D721Med (cell line): ENCODE results near the gene NCAN.
"Not testable (repeated sequence)": the region's sequence is repeated elsewhere in the genome, so short reads cannot be mapped to it uniquely, and the experiment has no call there.

Experiments
- DNase-seq: peaks from one replicate; pipeline ENCODE4 v3.0.0; 2011; ENCODE audit warnings: low spot score; ENCODE audit not compliant: insufficient read length
- FAIRE-seq: peaks from 2 replicates; lab custom pipeline; 2011; peaks lifted over from hg19 to GRCh38; lab: Jason Lieb, UNC
- TF ChIP-seq, protein P1 (sequence below): IDR thresholded peaks from 2 replicates; pipeline ENCODE4 v1.5.1; 2012; ENCODE audit warnings: mild to moderate bottlenecking, control low read depth; ENCODE audit not compliant: insufficient read depth; ENCODE audit errors: missing control alignments

The NCAN gene

DNA sequence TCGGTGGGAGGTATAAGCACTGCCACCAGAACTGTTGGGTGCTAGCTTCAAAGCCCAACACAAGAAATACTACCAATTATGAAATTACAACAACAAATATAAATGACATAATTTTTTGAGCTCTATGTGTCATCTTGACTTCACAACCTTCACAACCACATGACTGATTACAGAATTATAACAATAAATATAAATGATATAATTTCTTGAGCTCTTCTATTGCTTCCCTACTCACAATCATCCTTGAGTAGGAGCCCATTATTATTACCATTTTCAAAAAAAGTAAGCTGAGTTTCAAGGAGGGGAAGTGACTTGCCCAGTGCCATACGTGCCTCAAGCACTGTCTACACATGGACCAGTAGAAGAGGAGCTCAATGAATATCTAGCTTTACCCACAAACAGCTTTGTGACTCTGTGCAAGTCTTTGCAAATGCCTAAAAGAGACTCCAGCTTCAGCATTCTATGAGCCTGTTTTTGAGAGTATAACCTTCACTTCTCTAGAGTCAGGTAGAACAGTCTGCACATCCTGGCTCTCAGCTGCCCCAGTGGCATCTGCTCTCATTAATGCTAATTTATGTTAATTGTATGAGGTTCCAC lies 22.6 kb downstream of the NCAN start:
- TF ChIP-seq, protein P1, sequence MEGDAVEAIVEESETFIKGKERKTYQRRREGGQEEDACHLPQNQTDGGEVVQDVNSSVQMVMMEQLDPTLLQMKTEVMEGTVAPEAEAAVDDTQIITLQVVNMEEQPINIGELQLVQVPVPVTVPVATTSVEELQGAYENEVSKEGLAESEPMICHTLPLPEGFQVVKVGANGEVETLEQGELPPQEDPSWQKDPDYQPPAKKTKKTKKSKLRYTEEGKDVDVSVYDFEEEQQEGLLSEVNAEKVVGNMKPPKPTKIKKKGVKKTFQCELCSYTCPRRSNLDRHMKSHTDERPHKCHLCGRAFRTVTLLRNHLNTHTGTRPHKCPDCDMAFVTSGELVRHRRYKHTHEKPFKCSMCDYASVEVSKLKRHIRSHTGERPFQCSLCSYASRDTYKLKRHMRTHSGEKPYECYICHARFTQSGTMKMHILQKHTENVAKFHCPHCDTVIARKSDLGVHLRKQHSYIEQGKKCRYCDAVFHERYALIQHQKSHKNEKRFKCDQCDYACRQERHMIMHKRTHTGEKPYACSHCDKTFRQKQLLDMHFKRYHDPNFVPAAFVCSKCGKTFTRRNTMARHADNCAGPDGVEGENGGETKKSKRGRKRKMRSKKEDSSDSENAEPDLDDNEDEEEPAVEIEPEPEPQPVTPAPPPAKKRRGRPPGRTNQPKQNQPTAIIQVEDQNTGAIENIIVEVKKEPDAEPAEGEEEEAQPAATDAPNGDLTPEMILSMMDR = no peak
- FAIRE-seq (no peak), DNase-seq (no peak)

DNA sequence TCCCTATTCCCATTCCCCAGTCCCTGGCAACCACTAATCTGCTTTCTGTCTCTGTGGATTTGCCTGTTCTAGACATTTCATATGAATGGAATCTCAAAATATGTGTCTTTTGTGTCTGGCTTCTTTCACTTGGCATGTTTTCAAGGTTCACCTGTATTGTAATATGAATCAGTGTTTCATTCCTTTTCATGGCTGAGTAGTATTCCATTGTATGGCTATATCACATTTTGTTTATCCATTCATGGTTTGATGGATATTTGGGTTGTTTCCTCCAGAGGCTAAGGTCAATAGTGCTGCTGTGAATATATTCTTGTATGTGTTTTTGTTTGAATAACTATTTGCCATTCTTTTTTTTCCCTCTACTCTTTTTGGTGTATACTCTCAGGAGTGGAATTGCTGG lies 24.4 kb downstream of the NCAN start:
- FAIRE-seq (no peak), DNase-seq (no peak)
- TF ChIP-seq, protein P1 = no peak

- TF ChIP-seq, protein P1 = no peak
- FAIRE-seq (no peak), DNase-seq (no peak)
Observed at GRCh38 chr19:19238126-19238894, 26.6 kb downstream of the NCAN start.

DNA sequence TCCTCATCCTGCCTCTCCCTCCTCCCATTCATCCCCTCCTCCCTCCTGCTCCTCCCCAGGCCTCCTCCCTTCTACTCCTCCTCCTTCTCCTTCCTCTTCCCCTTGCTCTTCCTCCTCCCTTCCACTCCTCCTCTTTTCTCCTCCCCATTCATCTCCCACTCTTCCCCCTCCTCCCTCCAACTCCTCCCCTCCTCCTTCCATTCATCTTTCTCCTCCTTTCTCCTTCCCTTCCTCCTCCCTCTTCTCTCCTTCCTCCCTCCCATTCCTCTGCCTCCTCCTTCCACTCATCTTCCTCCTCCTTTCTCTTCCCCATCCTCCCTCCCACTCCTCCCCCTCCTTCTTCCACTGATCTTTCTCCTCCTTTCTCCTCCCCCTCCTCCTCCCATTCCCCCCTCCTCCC lies 27.9 kb downstream of the NCAN start:
- TF ChIP-seq, protein P1 = no peak
- FAIRE-seq = no peak
- no peak for DNase-seq

DNA sequence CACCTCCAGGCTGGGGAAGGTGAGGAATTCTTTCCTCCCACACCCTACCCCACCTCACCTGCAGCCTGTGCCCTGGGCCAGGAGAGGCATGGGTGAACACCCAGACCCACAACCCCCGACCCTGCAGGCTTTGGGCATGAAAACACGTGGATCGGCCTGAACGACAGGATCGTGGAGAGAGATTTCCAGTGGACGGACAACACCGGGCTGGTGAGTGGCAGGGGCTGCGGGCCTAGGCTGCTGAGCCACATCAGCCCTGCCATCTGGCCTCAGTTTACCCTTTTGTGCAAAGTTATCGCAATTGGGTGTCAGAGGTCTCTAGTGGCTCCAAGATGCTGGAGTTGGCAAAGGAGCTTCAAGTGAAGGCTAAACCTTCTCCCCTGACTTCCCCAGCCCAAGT lies 28.7 kb downstream of the NCAN start:
- DNase-seq (no peak), FAIRE-seq (no peak)
- TF ChIP-seq, protein P1 = no peak

DNA sequence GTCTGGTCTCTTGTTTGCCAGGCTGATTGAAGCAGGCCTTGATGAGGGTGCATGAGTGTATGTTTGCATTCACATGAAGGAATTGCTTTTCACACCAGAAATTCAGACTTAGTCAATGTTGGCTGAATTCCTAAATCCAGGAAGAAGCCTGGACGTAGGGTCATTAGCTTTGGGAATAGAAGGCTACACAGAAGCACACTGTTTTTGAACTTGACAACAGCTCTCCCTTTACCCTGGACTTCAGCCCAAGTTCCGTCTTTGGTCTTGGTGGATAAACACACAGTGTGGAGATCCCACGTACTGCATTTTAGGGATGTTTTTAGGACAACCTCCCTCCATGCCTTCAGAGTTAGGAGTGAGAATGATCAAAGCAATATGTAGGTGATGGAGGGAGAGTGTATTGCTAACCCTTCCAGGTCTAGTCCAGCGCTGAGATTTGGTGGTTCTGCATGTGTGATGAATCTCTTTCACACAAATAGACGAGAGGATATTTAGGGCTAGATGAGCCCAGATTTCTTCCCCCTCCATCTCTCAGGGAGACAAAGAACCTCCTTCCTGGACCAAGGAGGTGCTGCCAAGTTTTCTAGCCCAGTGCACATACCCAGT lies 38.5 kb downstream of the NCAN start:
- no peak for DNase-seq
- no peak for FAIRE-seq

GRCh38 chr19:19253409-19253808 lies 41.7 kb downstream of the NCAN start:
- not testable (repeated sequence) for FAIRE-seq, DNase-seq

More for the DNA sequence above, 38.5 kb downstream of the NCAN start:
- TF ChIP-seq, protein P1 = no peak
